GM12892 (cell line): ENCODE results near the gene PCID2.

ENCODE experiments used
- POLR2A ChIP-seq: IDR thresholded peaks from 2 replicates; pipeline ENCODE4 v1.6.1; 2011; ENCODE audit warnings: low read depth, low read length, control low read depth
- POLR2AphosphoS5 ChIP-seq: IDR thresholded peaks from 2 replicates; pipeline ENCODE4 v1.6.1; 2011; ENCODE audit warnings: low read depth, low read length, control low read depth

DNA sequence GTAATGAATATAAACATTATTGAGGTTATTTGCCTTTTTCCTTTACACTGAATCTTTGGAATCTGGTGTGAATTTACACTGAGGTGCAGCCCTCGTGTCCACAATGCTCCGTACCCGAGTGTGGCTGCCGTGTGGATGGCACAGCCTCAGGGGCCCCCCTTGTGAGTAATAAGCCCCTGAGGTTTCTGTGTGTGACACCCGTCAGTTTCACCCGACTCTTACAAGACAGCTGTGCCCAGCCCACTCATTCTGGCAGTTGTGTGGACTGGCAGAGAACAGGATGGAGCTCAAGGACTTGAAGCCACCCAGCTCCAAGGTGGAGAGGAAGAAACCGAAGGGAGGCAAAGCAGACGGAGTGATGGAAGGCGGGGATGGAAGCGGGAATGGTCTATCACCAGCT lies 42.2 kb downstream of the PCID2 start:
- no peak for TF ChIP-seq POLR2AphosphoS5
- TF ChIP-seq POLR2A, result no peak
